Activated naive CD4-positive, alpha-beta T cell treated with anti-CD3 and anti-CD28 coated beads, Interleukin-2, amount 50 U/mL, for 72 hours (primary cell): ENCODE results near the gene HPDL. TPM values are rescaled to one million over a fixed set of nuclear protein-coding genes. Genes with fewer than 3 reads are reported as not detected.
"Not testable (repeated sequence)": the region's sequence is repeated elsewhere in the genome, so short reads cannot be mapped to it uniquely, and the experiment has no call there.

Source experiments
- ATAC-seq, 2 donors: fragments of 150-1000 bp; cut with Tn5 transposase; 2 replicates each; pipeline ENCODE4 v1.10.0; 2021; ENCODE audit warnings: mild to moderate bottlenecking in 2 of 2, moderate library complexity in 2 of 2
- DNase-seq, 2 donors: peaks; one replicate each; pipeline ENCODE4 v3.0.0; 2021 to 2022; ENCODE audit warnings: low spot score in 2 of 2
- H3K27ac Mint-ChIP-seq, 2 donors: one replicate each; pipeline ENCODE4 v1.8.0; 2022; ENCODE audit warnings: mild to moderate bottlenecking in 2 of 2, mixed read lengths in 2 of 2
- H3K36me3 Mint-ChIP-seq, 2 donors: one replicate each; pipeline ENCODE4 v1.8.0; 2022; ENCODE audit warnings: mixed read lengths in 2 of 2
- H3K9me3 Mint-ChIP-seq, 2 donors: one replicate each; pipeline ENCODE4 v1.8.0; 2022; ENCODE audit warnings: mixed read lengths in 2 of 2
- total RNA-seq, 2 donors: library from RNA; stranded (reverse); gene quantifications; one replicate each; pipeline ENCODE4 v1.2.3, GENCODE V29; 2022

Gene HPDL
- total RNA-seq, result 10 to 100 TPM in 1 of 2 donors, 1 to 10 TPM in 1; 6.1 to 19.8 TPM

- no peaks in the 10 kb centered on the region for H3K9me3 Mint-ChIP-seq
- H3K27ac Mint-ChIP-seq, result peak within 1 kb of the TSS; percentile 77 to 80
- DNase-seq (peak in 1 of 2 donors; percentile 66), ATAC-seq (peak; percentile 84 to 91)
- peaks cover 7 to 13% of the 10 kb centered on the region in 2 donors for H3K36me3 Mint-ChIP-seq
Observed at GRCh38 chr1:45326627-45327623, at the start of gene HPDL. Gene HPDL (plus strand): TSS chr1:45326895. CDS start chr1:45327149, 254 bp downstream.

- no peak for DNase-seq
- H3K9me3 Mint-ChIP-seq, result peaks cover 0 to 4% of the 10 kb centered on the region in 2 donors
- peaks cover 0 to 7% of the 10 kb centered on the region in 2 donors for H3K36me3 Mint-ChIP-seq
- H3K27ac Mint-ChIP-seq, result no peak overlapping the region
- ATAC-seq, result no peak
Observed at GRCh38 chr1:45282351-45282750, 44.3 kb upstream of the HPDL start.

- not testable (repeated sequence) for H3K9me3 Mint-ChIP-seq, DNase-seq, H3K27ac Mint-ChIP-seq, ATAC-seq, H3K36me3 Mint-ChIP-seq
Observed at GRCh38 chr1:45284858-45285257, 41.8 kb upstream of the HPDL start.

- not testable (repeated sequence) for H3K36me3 Mint-ChIP-seq, H3K27ac Mint-ChIP-seq, ATAC-seq, H3K9me3 Mint-ChIP-seq, DNase-seq
Observed at GRCh38 chr1:45286521-45286920, 40.2 kb upstream of the HPDL start.

GRCh38 chr1:45291002-45291401 lies 35.7 kb upstream of the HPDL start:
- not testable (repeated sequence) for ATAC-seq, H3K9me3 Mint-ChIP-seq, H3K36me3 Mint-ChIP-seq, DNase-seq, H3K27ac Mint-ChIP-seq

GRCh38 chr1:45291716-45292115 lies 35.0 kb upstream of the HPDL start:
- H3K27ac Mint-ChIP-seq, result no peak overlapping the region
- no peaks in the 10 kb centered on the region for H3K9me3 Mint-ChIP-seq
- DNase-seq (no peak), ATAC-seq (no peak)
- no peaks in the 10 kb centered on the region for H3K36me3 Mint-ChIP-seq

- H3K36me3 Mint-ChIP-seq, result no peaks in the 10 kb centered on the region
- H3K9me3 Mint-ChIP-seq, result no peaks in the 10 kb centered on the region
- ATAC-seq (no peak), DNase-seq (no peak)
- no peak overlapping the region for H3K27ac Mint-ChIP-seq
Observed at GRCh38 chr1:45297666-45298356, 28.9 kb upstream of the HPDL start.

- Mint-ChIP-seq H3K36me3 (no peaks in the 10 kb centered on the region), H3K9me3 (no peaks in the 10 kb centered on the region), H3K27ac (no peak overlapping the region)
- DNase-seq (no peak), ATAC-seq (no peak)
Observed at GRCh38 chr1:45299296-45299695, 27.4 kb upstream of the HPDL start.

GRCh38 chr1:45299981-45300668 lies 26.6 kb upstream of the HPDL start:
- peak in 1 of 2 donors; percentile 33 for DNase-seq

GRCh38 chr1:45300669-45300997 lies 26.1 kb upstream of the HPDL start:
- Mint-ChIP-seq H3K27ac (peak overlapping the region in 1 of 2 donors; percentile 44), H3K36me3 (no peaks in the 10 kb centered on the region), H3K9me3 (no peaks in the 10 kb centered on the region)
- ATAC-seq (no peak), DNase-seq (no peak)

More at GRCh38 chr1:45299981-45300668, 26.6 kb upstream of the HPDL start:
- Mint-ChIP-seq H3K9me3 (no peaks in the 10 kb centered on the region), H3K36me3 (no peaks in the 10 kb centered on the region), H3K27ac (no peak overlapping the region)
- no peak for ATAC-seq

- Mint-ChIP-seq H3K27ac (peak overlapping the region in 1 of 2 donors; percentile 93), H3K36me3 (no peaks in the 10 kb centered on the region), H3K9me3 (no peaks in the 10 kb centered on the region)
- DNase-seq, result no peak
- no peak for ATAC-seq
Observed at GRCh38 chr1:45302505-45303150, 24.1 kb upstream of the HPDL start.

GRCh38 chr1:45303520-45304310 lies 23.0 kb upstream of the HPDL start:
- ATAC-seq (peak; percentile 87 to 88), DNase-seq (peak; percentile 91 to 97)
- H3K9me3 Mint-ChIP-seq, result no peaks in the 10 kb centered on the region
- H3K36me3 Mint-ChIP-seq, result no peaks in the 10 kb centered on the region
- H3K27ac Mint-ChIP-seq, result peak overlapping the region; percentile 93 to 95

GRCh38 chr1:45304311-45305081 lies 22.2 kb upstream of the HPDL start:
- Mint-ChIP-seq H3K27ac (peak overlapping the region; percentile 93 to 95), H3K36me3 (no peaks in the 10 kb centered on the region), H3K9me3 (no peaks in the 10 kb centered on the region)
- DNase-seq, result peak in 1 of 2 donors; percentile 15
- peak in 1 of 2 donors; percentile 0 for ATAC-seq

GRCh38 chr1:45305231-45305630 lies 21.5 kb upstream of the HPDL start:
- ATAC-seq (no peak), DNase-seq (no peak)
- H3K36me3 Mint-ChIP-seq, result no peaks in the 10 kb centered on the region
- H3K27ac Mint-ChIP-seq, result peak overlapping the region in 1 of 2 donors; percentile 93
- H3K9me3 Mint-ChIP-seq, result no peaks in the 10 kb centered on the region

- peak; percentile 41 for ATAC-seq
- H3K9me3 Mint-ChIP-seq, result no peaks in the 10 kb centered on the region
- no peaks in the 10 kb centered on the region for H3K36me3 Mint-ChIP-seq
- peak overlapping the region; percentile 51 to 93 for H3K27ac Mint-ChIP-seq
- DNase-seq, result peak; percentile 43 to 64
Observed at GRCh38 chr1:45306319-45306718, 20.4 kb upstream of the HPDL start.
